Neuron (in vitro differentiated cells): ENCODE data around the gene KMT5C.

Source experiments
- H2AFZ ChIP-seq: one replicate; pipeline ENCODE4 v1.6.1; 2013; ENCODE audit warnings: low read depth, mild to moderate bottlenecking, inconsistent platforms, low read length, moderate library complexity
- H3K27me3 ChIP-seq: one replicate; pipeline ENCODE4 v1.6.1; 2013; ENCODE audit warnings: low read length; ENCODE audit not compliant: insufficient read depth
- H3K36me3 ChIP-seq: one replicate; pipeline ENCODE4 v1.6.1; 2013; ENCODE audit warnings: low read length; ENCODE audit not compliant: insufficient read depth
- H3K4me1 ChIP-seq: one replicate; pipeline ENCODE4 v1.6.1; 2013; ENCODE audit warnings: low read length; ENCODE audit not compliant: insufficient read depth
- H3K4me3 ChIP-seq: 2 replicates; pipeline ENCODE4 v1.5.1; 2013; ENCODE audit warnings: mild to moderate bottlenecking, low read length, moderate library complexity
- H3K9me3 ChIP-seq: one replicate; pipeline ENCODE4 v1.6.1; 2013; ENCODE audit warnings: low read length

KMT5C gene

DNA sequence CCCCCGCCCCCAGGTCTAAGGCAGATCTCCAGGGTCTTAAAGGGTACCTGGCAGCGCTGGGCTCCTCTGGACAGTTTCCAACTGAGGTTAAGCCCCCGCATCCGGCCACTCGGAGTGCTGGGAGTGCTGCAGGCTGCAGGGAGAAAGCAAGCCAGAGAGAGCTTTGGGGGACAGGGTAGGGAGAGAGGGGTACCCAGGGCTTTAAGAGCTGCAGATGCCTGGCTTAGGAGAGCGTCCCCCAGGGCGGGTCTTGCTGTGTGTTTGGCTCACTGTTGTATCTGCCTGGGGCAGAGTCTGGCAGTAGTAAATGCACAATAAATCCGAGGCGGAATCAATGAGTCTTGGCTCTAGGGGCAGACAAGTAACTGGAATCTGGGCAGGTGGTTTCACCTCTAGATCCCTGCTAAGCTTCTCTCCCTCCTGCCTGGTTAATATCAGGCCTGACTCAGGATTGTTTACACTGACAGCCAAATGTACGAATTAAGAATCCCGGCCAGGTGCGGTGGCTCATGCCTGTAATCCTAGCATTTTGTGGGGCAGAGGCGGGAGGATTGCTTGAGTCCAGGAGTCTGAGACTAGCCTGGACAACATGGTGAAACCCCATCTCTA lies 15.6 kb downstream of the KMT5C start:
- H2AFZ ChIP-seq = no peak overlapping the region
- peaks cover 7% of the 10 kb centered on the region for H3K4me1 ChIP-seq
- H3K36me3 ChIP-seq = no peaks in the 10 kb centered on the region
- H3K9me3 ChIP-seq = peaks cover 5% of the 10 kb centered on the region
- H3K4me3 ChIP-seq = no peak overlapping the region
- H3K27me3 ChIP-seq = peaks cover 56% of the 10 kb centered on the region

GRCh38 chr19:55358493-55358892 lies 18.8 kb downstream of the KMT5C start:
- H3K36me3 ChIP-seq = no peaks in the 10 kb centered on the region
- peaks cover 35% of the 10 kb centered on the region for H3K27me3 ChIP-seq
- peaks cover 2% of the 10 kb centered on the region for H3K9me3 ChIP-seq
- H3K4me1 ChIP-seq = peaks cover 3% of the 10 kb centered on the region
- no peak overlapping the region for H2AFZ ChIP-seq
- no peak overlapping the region for H3K4me3 ChIP-seq

GRCh38 chr19:55358943-55359908 lies 19.6 kb downstream of the KMT5C start:
- Histone ChIP-seq H3K27me3 (peaks cover 28% of the 10 kb centered on the region), H3K9me3 (peaks cover 2% of the 10 kb centered on the region), H3K4me3 (no peak overlapping the region), H3K36me3 (no peaks in the 10 kb centered on the region), H2AFZ (no peak overlapping the region), H3K4me1 (no peaks in the 10 kb centered on the region)

GRCh38 chr19:55360902-55361301 lies 21.2 kb downstream of the KMT5C start:
- Histone ChIP-seq H3K36me3 (no peaks in the 10 kb centered on the region), H3K9me3 (peaks cover 2% of the 10 kb centered on the region), H3K4me3 (no peak overlapping the region), H2AFZ (no peak overlapping the region), H3K27me3 (peaks cover 16% of the 10 kb centered on the region), H3K4me1 (no peaks in the 10 kb centered on the region)

DNA sequence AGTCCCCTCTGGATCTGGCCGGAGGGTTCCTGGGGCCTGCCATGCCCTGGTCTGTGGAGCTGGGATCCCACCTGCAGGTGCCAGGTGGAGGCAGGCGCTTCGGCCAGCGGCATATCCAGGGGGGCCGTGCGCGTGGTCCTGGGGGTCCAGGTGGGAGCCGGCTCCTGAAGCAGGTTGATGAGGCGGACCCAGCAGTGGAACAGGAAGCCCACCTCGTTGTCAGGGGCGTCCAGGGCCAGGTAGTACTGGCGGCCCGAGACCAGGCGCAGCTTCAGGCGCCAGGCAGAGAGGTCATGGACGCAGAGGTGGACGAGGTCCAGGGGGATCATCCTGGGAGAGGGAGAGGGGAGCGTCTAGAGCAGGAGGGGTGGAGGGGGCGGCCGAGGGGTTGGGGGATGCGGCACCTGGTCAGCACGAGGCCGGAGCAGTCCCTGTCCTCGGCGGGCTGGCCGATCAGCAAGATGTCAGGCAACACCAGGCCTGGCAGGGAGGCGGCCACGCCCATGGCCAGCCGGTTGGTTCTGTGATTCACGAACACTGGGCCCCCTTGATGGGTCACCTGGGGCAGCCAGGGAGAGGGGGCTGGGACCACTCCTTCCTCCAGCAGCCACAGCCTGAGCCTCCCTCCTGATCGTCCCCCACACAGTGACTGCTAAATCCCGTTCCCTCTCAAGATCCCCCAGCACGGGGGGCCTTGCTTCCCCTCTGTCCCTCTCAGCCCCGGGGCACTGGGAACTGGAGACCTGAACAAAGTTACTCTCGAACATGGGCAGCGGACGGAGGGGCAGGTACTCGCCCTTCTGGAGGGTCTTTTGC lies 22.7 kb downstream of the KMT5C start:
- no peak overlapping the region for H3K4me3 ChIP-seq
- H2AFZ ChIP-seq = no peak overlapping the region
- no peaks in the 10 kb centered on the region for H3K36me3 ChIP-seq
- H3K4me1 ChIP-seq = no peaks in the 10 kb centered on the region
- H3K9me3 ChIP-seq = no peaks in the 10 kb centered on the region
- H3K27me3 ChIP-seq = peaks cover 2% of the 10 kb centered on the region

DNA sequence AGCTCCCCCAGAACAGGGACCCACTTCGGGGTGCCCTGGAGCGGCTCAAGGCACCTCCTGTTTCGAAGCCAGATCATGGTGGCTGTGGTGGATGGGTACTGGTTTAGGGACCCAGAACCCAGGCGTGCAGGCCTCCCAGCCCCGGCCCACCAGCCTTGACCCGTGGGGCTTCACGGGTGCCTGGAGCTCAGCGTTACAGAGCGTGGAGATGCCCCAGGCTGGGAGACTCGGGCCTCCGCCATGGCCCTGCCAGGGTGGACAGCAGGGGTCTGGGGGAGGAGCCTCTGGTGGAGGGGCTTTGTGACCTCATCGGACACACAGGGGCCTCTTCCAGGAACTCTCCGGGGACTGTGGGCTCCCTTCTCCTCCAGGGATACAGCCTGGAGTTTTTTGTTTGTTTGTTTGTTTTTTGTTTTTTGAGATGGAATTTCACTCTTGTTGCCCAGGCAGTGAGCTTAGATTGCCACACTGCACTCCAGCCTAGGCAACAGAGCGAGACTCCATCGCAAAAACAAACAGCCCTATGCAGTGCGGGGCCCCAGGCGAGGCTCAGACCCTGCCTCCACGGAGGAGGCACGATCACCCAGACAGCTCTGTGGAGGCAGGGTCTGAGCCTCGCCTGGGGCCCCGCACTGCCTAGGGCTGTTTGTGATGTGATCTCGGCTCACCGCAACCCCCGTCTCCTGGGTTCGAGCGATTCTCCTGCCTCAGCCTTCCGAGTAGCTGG lies 23.5 kb downstream of the KMT5C start, which contains the start of gene GARIN5B:
Gene GARIN5B (minus strand): TSS at position 271 of the 727 bp plus-strand sequence. CDS start 194 bp downstream, at position 77.
- H3K4me1 ChIP-seq = no peaks in the 10 kb centered on the region
- H2AFZ ChIP-seq = no peak within 1 kb of the TSS
- peaks cover under 1% of the 10 kb centered on the region for H3K27me3 ChIP-seq
- H3K9me3 ChIP-seq = no peaks in the 10 kb centered on the region
- no peaks in the 10 kb centered on the region for H3K36me3 ChIP-seq
- no peak within 1 kb of the TSS for H3K4me3 ChIP-seq

- H3K9me3 ChIP-seq = no peaks in the 10 kb centered on the region
- peaks cover 13% of the 10 kb centered on the region for H3K27me3 ChIP-seq
- H3K4me3 ChIP-seq = no peak overlapping the region
- peaks cover 3% of the 10 kb centered on the region for H3K4me1 ChIP-seq
- no peaks in the 10 kb centered on the region for H3K36me3 ChIP-seq
- no peak overlapping the region for H2AFZ ChIP-seq
These were observed 25.6 kb downstream of the KMT5C start for GRCh38 chr19:55365245-55365644.

GRCh38 chr19:55365964-55366363 lies 26.3 kb downstream of the KMT5C start:
- Histone ChIP-seq H3K36me3 (no peaks in the 10 kb centered on the region), H3K4me1 (peaks cover 9% of the 10 kb centered on the region), H3K4me3 (no peak overlapping the region), H3K9me3 (no peaks in the 10 kb centered on the region), H2AFZ (no peak overlapping the region), H3K27me3 (peaks cover 16% of the 10 kb centered on the region)

DNA sequence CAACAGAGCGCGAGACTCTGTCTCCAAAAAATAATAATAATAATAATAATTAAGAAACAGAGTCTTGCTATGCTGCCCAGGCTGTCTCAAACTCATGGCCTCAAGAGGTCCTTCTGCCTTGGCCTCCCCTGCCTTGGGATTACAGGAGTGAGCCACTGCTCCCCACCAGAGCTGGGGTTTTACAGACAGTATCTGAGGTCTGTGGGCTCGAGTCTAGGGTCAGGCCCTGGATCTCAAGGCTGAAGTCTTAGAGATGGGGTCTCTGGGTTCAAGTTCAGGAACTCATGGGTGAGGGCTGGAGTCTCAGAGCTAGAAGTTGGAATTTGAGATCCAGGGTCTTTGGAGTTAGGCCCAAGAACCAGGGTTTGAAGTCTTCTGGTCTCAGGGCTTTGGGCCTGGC lies 27.1 kb downstream of the KMT5C start:
- no peak overlapping the region for H2AFZ ChIP-seq
- H3K27me3 ChIP-seq = peaks cover 18% of the 10 kb centered on the region
- no peaks in the 10 kb centered on the region for H3K36me3 ChIP-seq
- no peak overlapping the region for H3K4me3 ChIP-seq
- peaks cover 11% of the 10 kb centered on the region for H3K4me1 ChIP-seq
- H3K9me3 ChIP-seq = no peaks in the 10 kb centered on the region

GRCh38 chr19:55368106-55368505 lies 28.4 kb downstream of the KMT5C start:
- no peak overlapping the region for H3K4me3 ChIP-seq
- no peak overlapping the region for H2AFZ ChIP-seq
- peaks cover 18% of the 10 kb centered on the region for H3K27me3 ChIP-seq
- H3K9me3 ChIP-seq = no peaks in the 10 kb centered on the region
- no peaks in the 10 kb centered on the region for H3K36me3 ChIP-seq
- H3K4me1 ChIP-seq = peaks cover 23% of the 10 kb centered on the region

GRCh38 chr19:55368701-55369563 lies 29.3 kb downstream of the KMT5C start:
- Histone ChIP-seq H3K9me3 (no peaks in the 10 kb centered on the region), H2AFZ (no peak overlapping the region), H3K27me3 (peaks cover 23% of the 10 kb centered on the region), H3K4me1 (peaks cover 30% of the 10 kb centered on the region), H3K36me3 (no peaks in the 10 kb centered on the region), H3K4me3 (no peak overlapping the region)
